Measurements from ENCODE around the gene TXNDC17. TPM values are rescaled to one million over a fixed set of nuclear protein-coding genes. Genes with fewer than 3 reads are reported as not detected.

Gene TXNDC17
- total and polyA plus RNA-seq, 9 of the 15 experiments (the other 6 are each of a cell fraction or from before 2014, with no cell fraction given): 108 to 759 (median 179) TPM

DNA sequence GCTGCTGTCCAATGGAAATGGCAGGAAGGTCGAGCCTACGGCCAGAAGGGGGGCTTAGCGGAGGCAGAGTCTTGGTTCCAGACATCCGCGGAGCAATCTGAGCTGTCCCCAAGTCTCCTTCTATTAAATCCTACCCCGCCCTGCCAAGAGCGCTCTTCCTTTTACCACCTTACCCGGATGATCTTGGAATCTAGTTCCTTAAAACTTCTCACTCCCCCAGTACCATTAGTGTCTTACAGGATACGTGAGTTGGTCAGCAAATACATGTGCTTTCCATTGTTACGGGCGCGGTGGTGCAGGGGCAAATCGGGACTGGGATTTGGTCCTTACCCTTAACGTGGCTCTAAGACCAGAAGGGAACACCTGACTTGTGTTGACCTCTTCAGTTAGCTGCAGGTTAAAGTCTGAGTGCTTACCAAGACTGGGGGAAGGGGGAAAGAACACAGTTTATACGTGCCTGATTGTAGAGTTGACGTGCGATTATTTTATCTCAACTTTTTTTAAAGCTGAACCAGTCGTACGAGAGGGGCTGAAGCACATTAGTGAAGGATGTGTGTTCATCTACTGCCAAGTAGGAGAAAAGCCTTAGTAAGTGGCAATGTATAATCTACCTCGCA lies 495 bp downstream of the TXNDC17 start (continued):
- TF ChIP-seq ARID2 (IDR thresholded peaks at IDR 0.05): no peak
- TF ChIP-seq, protein P1, sequence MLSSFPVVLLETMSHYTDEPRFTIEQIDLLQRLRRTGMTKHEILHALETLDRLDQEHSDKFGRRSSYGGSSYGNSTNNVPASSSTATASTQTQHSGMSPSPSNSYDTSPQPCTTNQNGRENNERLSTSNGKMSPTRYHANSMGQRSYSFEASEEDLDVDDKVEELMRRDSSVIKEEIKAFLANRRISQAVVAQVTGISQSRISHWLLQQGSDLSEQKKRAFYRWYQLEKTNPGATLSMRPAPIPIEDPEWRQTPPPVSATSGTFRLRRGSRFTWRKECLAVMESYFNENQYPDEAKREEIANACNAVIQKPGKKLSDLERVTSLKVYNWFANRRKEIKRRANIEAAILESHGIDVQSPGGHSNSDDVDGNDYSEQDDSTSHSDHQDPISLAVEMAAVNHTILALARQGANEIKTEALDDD (IDR thresholded peaks at IDR 0.05): peak; percentile 81
- TF ChIP-seq MBD1 (CRISPR knock-in tag; IDR thresholded peaks at IDR 0.05): no peak
- TF ChIP-seq PPARD (CRISPR knock-in tag; IDR thresholded peaks at IDR 0.05): no peak
- TF ChIP-seq ZBTB34 (CRISPR knock-in tag; IDR thresholded peaks at IDR 0.05): no peak
- no peak for TF ChIP-seq ARID1B (IDR thresholded peaks at IDR 0.05)
- TF ChIP-seq PCBP1 (IDR thresholded peaks at IDR 0.05; ENCODE audit: low read depth, low read length, poor library complexity, severe bottlenecking): no peak
- TF ChIP-seq, protein P2, sequence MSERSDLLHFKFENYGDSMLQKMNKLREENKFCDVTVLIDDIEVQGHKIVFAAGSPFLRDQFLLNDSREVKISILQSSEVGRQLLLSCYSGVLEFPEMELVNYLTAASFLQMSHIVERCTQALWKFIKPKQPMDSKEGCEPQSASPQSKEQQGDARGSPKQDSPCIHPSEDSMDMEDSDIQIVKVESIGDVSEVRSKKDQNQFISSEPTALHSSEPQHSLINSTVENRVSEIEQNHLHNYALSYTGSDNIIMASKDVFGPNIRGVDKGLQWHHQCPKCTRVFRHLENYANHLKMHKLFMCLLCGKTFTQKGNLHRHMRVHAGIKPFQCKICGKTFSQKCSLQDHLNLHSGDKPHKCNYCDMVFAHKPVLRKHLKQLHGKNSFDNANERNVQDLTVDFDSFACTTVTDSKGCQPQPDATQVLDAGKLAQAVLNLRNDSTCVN (CRISPR knock-in tag; IDR thresholded peaks at IDR 0.05): no peak
- no peak for TF ChIP-seq SNIP1 (IDR thresholded peaks at IDR 0.05; ENCODE audit: low read depth)
- no peak for TF ChIP-seq MEF2A (IDR thresholded peaks at IDR 0.05; ENCODE audit: control insufficient read depth, low read depth, low read length)
- no peak for TF ChIP-seq ZNF217 (CRISPR knock-in tag; IDR thresholded peaks at IDR 0.05)
- 0 out of 2 replicates have a peak, but pooled peaks have one; percentile 3 for TF ChIP-seq NKRF (IDR thresholded peaks at IDR 0.05; ENCODE audit: borderline replicate concordance)
- TF ChIP-seq DPF2 (IDR thresholded peaks at IDR 0.05): no peak
- TF ChIP-seq ARID4B (CRISPR knock-in tag; IDR thresholded peaks at IDR 0.05): peak; percentile 12

Measured in K562 (cell line).